Spinal cord (tissue), 10 donors: ENCODE measurements around the gene LRPAP1. TPM values are rescaled to one million over a fixed set of nuclear protein-coding genes. Genes with fewer than 3 reads are reported as not detected.

Source experiments
- DNase-seq, 6 donors: peaks; one replicate each; pipeline versions ENCODE4 v3.0.0 to v3.0.0-alpha.2; 2013 to 2015; ENCODE audit warnings: low spot score in 6 of 6, low read depth in 4 of 6
- H3K27ac ChIP-seq: one replicate; pipeline ENCODE4 v1.5.1; 2013; ENCODE audit warnings: low read depth, low read length, control low read depth
- H3K27me3 ChIP-seq: one replicate; pipeline ENCODE4 v1.6.1; 2013; ENCODE audit warnings: low read length; ENCODE audit not compliant: control insufficient read depth, insufficient read depth
- H3K36me3 ChIP-seq: one replicate; pipeline ENCODE4 v1.6.1; 2013; ENCODE audit warnings: low read length; ENCODE audit not compliant: control insufficient read depth, insufficient read depth
- H3K4me1 ChIP-seq: one replicate; pipeline ENCODE4 v1.6.1; 2013; ENCODE audit warnings: low read length; ENCODE audit not compliant: control insufficient read depth, insufficient read depth
- H3K4me3 ChIP-seq: one replicate; pipeline ENCODE4 v1.5.1; 2013; ENCODE audit warnings: low read depth, low read length, control low read depth
- H3K9me3 ChIP-seq: one replicate; pipeline ENCODE4 v1.6.1; 2013; ENCODE audit warnings: low read length; ENCODE audit not compliant: control insufficient read depth, insufficient read depth
- WGBS: methylation state at CpG from one replicate; pipeline ENCODE4 v1.1.5; 2013; ENCODE audit warnings: missing lambda C conversion rate; ENCODE audit not compliant: insufficient coverage; 5-methylcytosine and 5-hydroxymethylcytosine counted together
- polyA plus RNA-seq, 2 donors: library from polyadenylated mRNA; unstranded; fragments of 120-200 nt; gene quantifications; one replicate each; pipeline ENCODE4 v1.2.1, GENCODE V29; 2013; ENCODE audit not compliant: insufficient read length in 2 of 2
- total RNA-seq, 2 donors: library from RNA; depleted of rRNA in 1 of 2; stranded (reverse); fragments of 120-200 nt in 1 of 2; fragments of >200 nt in 1 of 2; gene quantifications; one replicate each; pipeline versions ENCODE4 v1.2.3 to v1.2.4, GENCODE V29; 2013 to 2014
- donor health status: healthy.

The LRPAP1 gene
- total and polyA plus RNA-seq, 4 donors: 47.1 to 201 (median 139) TPM

DNA sequence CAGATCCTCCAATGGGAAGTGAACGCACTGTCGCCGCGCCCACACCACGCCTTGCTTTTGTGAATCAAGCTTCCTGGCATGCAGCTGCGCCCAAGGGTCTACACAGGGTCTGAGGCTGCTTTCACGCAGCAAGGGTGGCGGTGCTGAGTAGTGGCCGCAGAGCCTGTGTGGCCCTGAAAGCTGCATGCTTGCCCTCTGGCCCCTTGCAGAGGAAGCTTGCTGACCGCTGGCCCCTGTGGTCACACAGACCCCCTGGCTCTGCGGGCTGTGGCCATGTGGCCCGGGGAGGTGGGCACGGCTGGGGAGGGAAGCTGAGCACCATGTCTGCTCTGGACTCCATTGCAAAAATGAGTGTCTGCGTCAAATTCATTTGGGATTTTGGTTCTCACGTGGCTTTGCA is 60.3 kb downstream of the LRPAP1 start:
- Histone ChIP-seq H3K27ac (no peak overlapping the region), H3K36me3 (peaks cover 7% of the 10 kb centered on the region), H3K4me3 (no peak overlapping the region), H3K9me3 (no peaks in the 10 kb centered on the region), H3K27me3 (no peaks in the 10 kb centered on the region), H3K4me1 (peaks cover 20% of the 10 kb centered on the region)
- DNase-seq: no peak
- WGBS: 87% methylated on average over 15 of the region's 15 CpGs

DNA sequence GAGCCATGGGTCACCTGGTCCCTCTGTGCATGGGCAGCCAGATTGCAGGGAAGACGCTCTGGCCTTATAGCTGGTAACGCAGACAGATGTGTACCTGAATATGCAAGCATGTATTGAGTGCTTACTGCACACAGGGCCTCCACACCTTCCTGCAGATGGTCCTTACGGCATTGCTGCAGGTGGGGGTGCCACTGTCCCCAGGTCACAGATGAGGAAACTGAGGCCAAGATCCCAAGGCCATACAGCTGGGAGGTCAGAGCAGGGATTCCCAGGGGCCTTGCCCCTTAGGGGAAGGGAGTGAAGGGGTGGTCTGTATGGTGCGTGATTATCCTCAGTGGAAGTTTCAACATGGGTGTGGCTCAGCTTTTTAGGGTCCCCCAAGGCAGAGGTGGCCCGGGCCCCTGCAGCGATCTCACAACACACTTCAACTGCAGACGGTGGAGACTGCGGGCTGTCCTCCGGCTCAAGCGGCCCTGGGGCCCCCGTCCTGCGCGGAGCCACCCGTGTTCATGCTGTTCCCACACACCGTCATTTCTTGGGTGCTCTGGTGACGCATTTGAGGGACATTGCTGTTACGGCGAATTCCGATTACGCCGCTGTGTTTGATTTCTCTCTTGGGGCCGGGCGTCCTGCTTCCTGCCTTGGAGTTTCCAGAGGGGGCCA is 61.0 kb downstream of the LRPAP1 start:
- Histone ChIP-seq H3K36me3 (peaks cover 4% of the 10 kb centered on the region), H3K27me3 (no peaks in the 10 kb centered on the region), H3K4me3 (no peak overlapping the region), H3K9me3 (no peaks in the 10 kb centered on the region), H3K27ac (no peak overlapping the region), H3K4me1 (peaks cover 20% of the 10 kb centered on the region)
- no peak for DNase-seq
- WGBS: 94% methylated on average over 23 of the region's 23 CpGs

DNA sequence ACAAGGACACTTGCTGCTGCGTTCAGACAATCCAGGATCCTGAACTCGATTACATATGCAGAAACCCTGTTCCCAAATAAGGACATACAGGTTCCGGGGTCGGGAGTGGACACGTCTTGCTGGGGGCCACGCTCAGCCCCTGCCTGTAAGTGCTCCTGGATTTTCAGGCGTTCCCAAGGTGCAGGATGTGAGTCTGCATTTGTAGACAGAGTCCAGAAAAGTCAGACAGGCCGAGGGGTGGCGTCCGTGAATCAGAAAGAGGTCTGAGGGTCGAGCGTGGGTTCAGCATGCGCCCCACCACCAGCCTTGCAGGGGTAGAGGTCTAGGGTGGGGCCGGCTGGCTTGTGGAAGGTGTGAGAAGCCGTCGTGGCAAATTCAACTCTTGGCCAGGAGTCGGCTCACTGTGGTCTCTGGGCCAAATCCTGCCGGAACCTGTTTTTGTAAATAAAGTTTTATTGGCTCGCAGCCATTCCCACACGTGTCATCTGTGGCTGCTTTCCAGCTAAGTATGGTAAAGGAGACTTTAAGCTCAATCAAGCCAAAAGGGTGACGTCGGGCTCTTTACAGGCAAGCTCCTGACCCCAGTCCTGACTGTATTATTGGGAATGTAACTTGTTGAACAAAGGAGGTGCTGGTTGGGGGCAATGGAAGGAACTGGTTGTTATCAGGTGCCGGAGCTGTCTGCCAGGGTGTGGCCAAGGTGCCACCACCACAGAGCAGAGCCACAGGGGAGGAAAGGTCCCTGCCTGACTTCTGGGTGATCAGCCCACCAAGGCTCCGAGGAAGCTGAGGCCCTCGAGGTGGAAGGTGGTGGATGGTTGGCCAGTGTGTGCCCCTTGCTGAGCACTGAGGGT is 61.8 kb downstream of the LRPAP1 start:
- 78% methylated on average over 25 of the region's 25 CpGs for WGBS
- no peak overlapping the region for H3K4me3 ChIP-seq
- H3K27me3 ChIP-seq: no peaks in the 10 kb centered on the region
- H3K4me1 ChIP-seq: peaks cover 20% of the 10 kb centered on the region
- no peaks in the 10 kb centered on the region for H3K9me3 ChIP-seq
- no peak overlapping the region for H3K27ac ChIP-seq
- peaks cover 4% of the 10 kb centered on the region for H3K36me3 ChIP-seq
- no peak for DNase-seq

DNA sequence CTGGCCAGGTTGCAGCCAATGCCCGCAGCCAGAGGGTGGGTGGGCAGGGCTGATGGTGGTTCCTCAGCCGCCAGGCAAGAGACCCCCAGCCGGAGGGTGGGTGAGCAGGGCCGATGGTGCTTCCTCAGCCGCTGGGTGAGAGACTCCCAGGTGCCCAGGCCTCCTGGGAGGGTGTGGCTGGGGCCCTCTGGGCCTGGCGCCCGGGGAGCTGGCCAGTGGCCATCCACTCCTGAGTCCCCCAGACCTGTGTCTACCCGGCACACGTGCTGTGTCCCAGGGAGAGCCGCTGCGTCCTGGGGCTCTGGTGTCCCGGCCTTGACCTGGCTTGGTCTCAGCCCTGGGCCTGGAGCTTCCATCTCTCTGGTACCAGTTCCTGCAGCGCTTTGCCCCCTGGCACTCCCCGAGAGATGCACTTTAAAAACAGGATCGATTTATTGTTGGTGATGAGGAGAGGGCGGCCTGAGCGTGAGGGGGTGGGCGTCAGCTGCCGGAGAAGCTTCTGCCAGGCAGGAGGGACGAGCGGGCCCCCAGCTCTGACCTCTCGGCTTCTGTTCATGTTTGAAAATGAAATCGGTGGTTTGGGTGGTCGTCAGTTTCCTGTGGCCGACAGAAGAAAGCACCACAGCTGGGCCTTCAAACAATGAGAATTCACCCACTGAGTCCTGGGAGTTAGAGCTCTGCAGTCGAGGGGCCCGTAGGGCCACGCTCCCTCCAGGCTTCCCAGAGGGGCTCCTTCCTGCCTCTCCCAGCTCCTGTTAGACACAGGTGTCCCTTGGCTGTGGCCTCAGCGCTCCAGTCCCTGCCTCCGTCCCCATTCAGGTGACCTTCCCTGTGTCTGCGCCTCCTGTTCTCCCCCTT is 62.6 kb downstream of the LRPAP1 start:
- H3K4me3 ChIP-seq: no peak overlapping the region
- WGBS: 81% methylated on average over 31 of the region's 31 CpGs
- no peak overlapping the region for H3K27ac ChIP-seq
- H3K36me3 ChIP-seq: peaks cover 4% of the 10 kb centered on the region
- no peak for DNase-seq
- H3K9me3 ChIP-seq: no peaks in the 10 kb centered on the region
- H3K27me3 ChIP-seq: peaks cover 7% of the 10 kb centered on the region
- peaks cover 20% of the 10 kb centered on the region for H3K4me1 ChIP-seq

DNA sequence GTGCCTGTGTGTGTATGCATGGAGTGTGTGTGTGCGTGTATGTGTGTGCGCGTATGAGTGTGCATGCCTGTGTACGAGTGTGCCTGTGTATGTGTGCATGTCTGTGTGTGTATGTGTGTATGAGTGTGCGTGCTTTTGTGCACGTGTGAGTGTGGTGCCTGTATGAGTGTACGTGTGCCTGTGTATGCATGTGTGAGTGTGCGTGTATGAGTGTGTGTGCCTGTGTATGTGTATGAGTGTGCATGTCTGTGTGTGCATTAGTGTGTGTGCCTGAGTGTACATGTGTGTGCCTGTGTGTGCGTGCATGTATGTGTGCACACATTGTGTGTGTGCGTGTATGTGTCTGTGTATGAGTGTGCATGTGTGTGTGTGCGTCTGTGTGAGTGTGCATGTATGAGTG is 63.4 kb downstream of the LRPAP1 start:
- WGBS: 91% methylated on average over 11 of the region's 11 CpGs
- Histone ChIP-seq H3K4me1 (peaks cover 15% of the 10 kb centered on the region), H3K9me3 (no peaks in the 10 kb centered on the region), H3K27me3 (peaks cover 15% of the 10 kb centered on the region), H3K4me3 (no peak overlapping the region), H3K36me3 (peaks cover 6% of the 10 kb centered on the region), H3K27ac (no peak overlapping the region)
- no peak for DNase-seq

DNA sequence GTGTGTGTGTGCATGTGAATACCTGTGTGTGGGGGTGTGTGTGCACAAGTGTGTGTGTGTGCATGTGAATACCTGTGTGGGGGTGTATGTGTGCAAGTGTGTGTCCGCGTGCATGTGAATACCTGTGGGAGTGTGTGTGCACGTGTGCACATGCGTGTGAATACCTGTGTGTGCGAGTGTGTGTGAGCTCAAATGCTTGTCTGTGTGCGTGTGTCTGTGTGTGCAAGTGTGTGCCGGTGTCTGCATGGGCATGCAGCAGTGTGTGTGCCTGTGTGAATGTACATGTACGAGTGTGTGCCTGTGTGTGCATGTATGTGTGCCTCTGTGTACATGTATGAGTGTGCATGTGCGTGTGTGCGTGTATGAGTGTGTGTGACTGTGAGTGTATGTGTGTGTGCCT is 64.1 kb downstream of the LRPAP1 start:
- Histone ChIP-seq H3K27me3 (peaks cover 19% of the 10 kb centered on the region), H3K27ac (no peak overlapping the region), H3K4me1 (peaks cover 12% of the 10 kb centered on the region), H3K4me3 (no peak overlapping the region), H3K36me3 (peaks cover 2% of the 10 kb centered on the region), H3K9me3 (no peaks in the 10 kb centered on the region)
- WGBS: 91% methylated on average over 10 of the region's 10 CpGs
- no peak for DNase-seq

DNA sequence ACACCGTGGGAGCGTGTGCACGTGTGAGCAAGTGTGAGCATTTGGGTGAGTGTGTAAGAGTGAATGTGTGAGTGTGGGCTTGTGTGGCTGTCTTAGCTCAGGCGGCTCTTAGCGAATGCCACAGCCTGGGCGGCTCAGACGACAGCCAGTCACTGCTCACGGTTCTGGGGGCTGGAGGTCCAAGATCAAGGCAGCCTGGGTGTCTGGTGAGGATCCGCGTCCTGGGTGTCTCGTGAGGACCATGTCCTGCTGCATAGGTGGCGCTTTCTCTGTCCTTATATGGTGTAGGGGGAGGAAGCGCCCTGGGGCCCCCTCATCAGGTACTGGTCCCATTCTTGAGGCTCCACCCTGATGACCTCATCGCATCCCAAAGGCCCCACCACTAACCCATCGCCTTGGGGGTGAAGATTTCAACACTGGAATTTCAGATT is 64.6 kb downstream of the LRPAP1 start:
- H3K27ac ChIP-seq: no peak overlapping the region
- no peak for DNase-seq
- H3K36me3 ChIP-seq: peaks cover 2% of the 10 kb centered on the region
- H3K9me3 ChIP-seq: no peaks in the 10 kb centered on the region
- peaks cover 21% of the 10 kb centered on the region for H3K27me3 ChIP-seq
- no peak overlapping the region for H3K4me3 ChIP-seq
- WGBS: 88% methylated on average over 11 of the region's 15 CpGs
- H3K4me1 ChIP-seq: peaks cover 11% of the 10 kb centered on the region

DNA sequence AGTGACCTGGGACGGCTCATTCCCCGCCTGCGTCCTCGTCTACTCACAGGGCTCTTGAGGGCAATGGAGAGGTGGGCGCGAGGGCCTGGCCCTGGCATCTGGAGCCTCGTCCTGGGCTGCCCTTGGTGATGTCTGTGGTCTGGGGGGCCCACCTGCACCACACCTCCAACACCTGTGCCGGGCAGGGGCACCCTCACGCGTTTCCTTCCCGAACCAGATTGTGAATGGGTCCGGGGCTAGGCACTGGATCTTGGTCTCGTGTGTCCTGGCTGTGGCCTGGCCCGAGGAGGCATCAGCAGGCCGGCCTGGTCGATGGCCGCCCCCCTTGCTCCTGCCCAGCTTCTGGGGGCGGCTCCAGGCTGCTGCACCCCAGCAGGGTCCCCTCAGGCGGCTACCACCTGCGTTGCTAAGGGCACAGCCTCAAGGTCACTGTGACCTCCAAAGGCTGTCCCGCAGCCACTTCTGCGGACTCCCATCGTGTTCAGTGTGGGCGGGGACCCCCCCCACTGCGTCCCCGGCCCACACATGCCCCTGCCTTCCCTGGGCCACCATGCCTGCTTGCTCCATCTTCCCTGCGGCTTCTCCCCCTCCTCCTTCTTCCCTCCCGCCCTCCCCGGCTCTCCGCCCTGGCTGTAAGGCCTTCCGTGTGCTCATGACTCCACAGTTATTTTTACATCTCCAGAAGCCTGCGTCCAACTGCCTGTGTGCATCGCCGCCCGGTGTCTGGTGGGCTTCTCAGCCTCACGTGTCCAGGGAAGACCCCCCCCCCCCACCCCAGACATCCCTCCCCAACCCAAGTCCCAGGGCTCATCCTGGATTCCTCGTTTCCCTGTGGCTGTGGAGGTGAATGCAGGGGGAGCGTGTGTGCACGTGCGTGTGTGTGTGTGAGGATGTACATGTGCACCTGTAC is 65.3 kb downstream of the LRPAP1 start:
- H3K36me3 ChIP-seq: peaks cover 2% of the 10 kb centered on the region
- 77% methylated on average over 31 of the region's 40 CpGs for WGBS
- peaks cover 12% of the 10 kb centered on the region for H3K4me1 ChIP-seq
- no peak for DNase-seq
- no peaks in the 10 kb centered on the region for H3K9me3 ChIP-seq
- H3K27me3 ChIP-seq: peaks cover 23% of the 10 kb centered on the region
- no peak overlapping the region for H3K4me3 ChIP-seq
- H3K27ac ChIP-seq: no peak overlapping the region
